Skin epidermis (tissue), 12 donors: ENCODE data around the gene CSGALNACT2.
"Not testable (repeated sequence)": the region's sequence is repeated elsewhere in the genome, so short reads cannot be mapped to it uniquely, and the experiment has no call there.

ENCODE experiments used
- H3K27ac ChIP-seq, 21 experiments: fragments of 200-600 bp; sonication (generic) in 11 of 21; one replicate each; pipeline ENCODE4 v1.5.0; 2020; ENCODE audit warnings: mild to moderate bottlenecking in 3 of 21, inconsistent platforms in 2 of 21, moderate library complexity in 2 of 21
- H3K4me3 ChIP-seq, 7 experiments: fragments of 200-600 bp; sonication (generic) in 2 of 7; one replicate each; pipeline ENCODE4 v1.5.0; 2020; ENCODE audit warnings: inconsistent platforms in 2 of 7, mild to moderate bottlenecking in 2 of 7, moderate library complexity in 1 of 7

The CSGALNACT2 gene

GRCh38 chr10:43135064-43135463 lies 3.2 kb upstream of the CSGALNACT2 start:
- Histone ChIP-seq H3K4me3 (no peak overlapping the region), H3K27ac (no peak overlapping the region)

DNA sequence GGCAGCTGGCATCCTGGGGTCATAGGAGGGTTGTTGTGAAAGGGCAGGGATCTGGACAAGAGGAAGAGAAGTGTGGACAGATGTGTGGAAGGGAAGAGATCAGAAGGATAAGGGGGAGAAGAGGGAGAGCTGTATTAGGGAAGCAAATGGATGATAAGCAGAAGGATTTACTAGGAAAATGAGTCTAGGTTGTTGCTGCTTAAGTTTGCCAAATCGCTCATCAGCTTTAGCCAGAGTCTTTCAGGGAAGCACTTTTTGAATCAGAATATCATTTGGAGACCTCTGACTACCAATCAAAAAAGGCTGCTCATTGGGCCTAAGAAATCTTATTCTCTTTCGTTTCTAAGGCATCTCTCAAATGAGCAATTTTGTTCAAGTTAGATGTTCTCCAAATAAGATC lies 2.6 kb upstream of the CSGALNACT2 start:
- Histone ChIP-seq H3K4me3 (no peak overlapping the region), H3K27ac (peak overlapping the region in 1 of 21 experiments; percentile 5)

- Histone ChIP-seq H3K4me3 (no peak overlapping the region), H3K27ac (peak overlapping the region in 4 of 21 experiments; percentile 9 to 97 (median 94))
These were observed 1.8 kb upstream of the CSGALNACT2 start for GRCh38 chr10:43136432-43136831.

- Histone ChIP-seq H3K4me3 (peak overlapping the region; percentile 81 to 96 (median 91)), H3K27ac (peak overlapping the region; percentile 31 to 98 (median 95))
These were observed 1.1 kb upstream of the CSGALNACT2 start for GRCh38 chr10:43136995-43137716.

DNA sequence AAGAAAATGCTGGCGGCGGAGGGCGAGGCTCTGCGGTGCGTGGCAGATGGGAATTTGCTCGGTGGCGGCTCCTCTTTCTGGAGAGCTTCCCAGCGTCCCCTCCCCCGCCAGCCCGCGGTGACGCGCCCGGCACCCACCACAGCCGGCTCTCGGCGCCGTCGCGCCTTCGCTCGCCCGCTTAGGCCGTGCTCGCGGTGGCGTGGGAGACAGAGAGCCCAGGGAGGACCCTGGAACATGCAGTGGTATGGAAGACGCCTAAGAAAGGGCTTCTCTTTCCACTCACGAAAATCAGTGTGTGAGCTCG lies 576 bp upstream of the CSGALNACT2 start:
- H3K4me3 ChIP-seq = peak overlapping the region; percentile 81 to 96 (median 91)
- peak overlapping the region; percentile 31 to 98 (median 95) for H3K27ac ChIP-seq

GRCh38 chr10:43138757-43139241 lies 554 bp downstream of the CSGALNACT2 start:
- peak overlapping the region; percentile 74 to 98 (median 93) for H3K27ac ChIP-seq

DNA sequence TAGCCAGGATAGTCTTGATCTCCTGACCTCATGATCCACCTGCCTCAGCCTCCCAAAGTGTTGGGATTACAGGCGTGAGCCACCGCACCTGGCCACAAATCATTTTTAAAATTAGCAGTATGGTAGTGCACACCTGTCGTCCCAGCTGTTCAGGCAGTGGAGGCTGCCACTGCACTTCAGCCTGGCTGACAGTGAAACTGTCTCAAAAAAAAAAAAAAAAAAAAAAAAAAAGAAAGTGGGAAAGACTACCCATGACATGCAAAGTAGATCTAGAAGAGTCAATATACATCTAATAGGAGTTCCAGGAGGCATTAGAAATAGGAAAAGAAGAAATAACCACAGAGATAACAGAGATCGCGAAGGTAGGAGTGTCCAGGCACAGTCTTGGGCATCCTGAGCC lies 3.2 kb downstream of the CSGALNACT2 start:
- Histone ChIP-seq H3K27ac (peak overlapping the region in 4 of 21 experiments; percentile 34 to 92 (median 80)), H3K4me3 (no peak overlapping the region)

More at GRCh38 chr10:43138757-43139241, 554 bp downstream of the CSGALNACT2 start:
- H3K4me3 ChIP-seq = peak overlapping the region; percentile 81 to 96 (median 91)

GRCh38 chr10:43145311-43145710 lies 7.1 kb downstream of the CSGALNACT2 start:
- Histone ChIP-seq H3K4me3 (no peak overlapping the region), H3K27ac (no peak overlapping the region)

GRCh38 chr10:43145936-43146335 lies 7.7 kb downstream of the CSGALNACT2 start:
- not testable (repeated sequence) for H3K27ac ChIP-seq, H3K4me3 ChIP-seq

- Histone ChIP-seq H3K27ac (no peak overlapping the region), H3K4me3 (no peak overlapping the region)
These were observed 13.1 kb downstream of the CSGALNACT2 start for GRCh38 chr10:43151371-43151770.

DNA sequence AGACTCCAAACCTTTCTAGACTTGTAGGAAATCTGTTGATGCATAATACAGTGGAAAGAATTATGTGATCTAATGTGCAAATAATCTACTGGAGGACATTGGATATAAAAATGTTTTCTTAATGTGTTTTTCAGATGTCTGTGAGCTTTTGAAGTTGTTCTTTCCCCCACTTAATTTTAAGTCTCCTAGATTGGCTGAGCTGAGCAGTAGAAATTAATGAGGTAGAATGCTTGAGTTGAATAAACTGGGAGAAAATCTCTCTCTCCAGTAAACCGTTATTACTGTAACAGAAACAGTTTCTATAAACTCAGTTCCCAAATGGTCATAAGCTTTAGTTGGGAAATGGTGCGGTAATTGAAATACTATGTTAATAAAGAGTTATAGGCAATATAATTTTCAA lies 15.7 kb downstream of the CSGALNACT2 start:
- H3K4me3 ChIP-seq = no peak overlapping the region
- peak overlapping the region in 1 of 21 experiments; percentile 27 for H3K27ac ChIP-seq

DNA sequence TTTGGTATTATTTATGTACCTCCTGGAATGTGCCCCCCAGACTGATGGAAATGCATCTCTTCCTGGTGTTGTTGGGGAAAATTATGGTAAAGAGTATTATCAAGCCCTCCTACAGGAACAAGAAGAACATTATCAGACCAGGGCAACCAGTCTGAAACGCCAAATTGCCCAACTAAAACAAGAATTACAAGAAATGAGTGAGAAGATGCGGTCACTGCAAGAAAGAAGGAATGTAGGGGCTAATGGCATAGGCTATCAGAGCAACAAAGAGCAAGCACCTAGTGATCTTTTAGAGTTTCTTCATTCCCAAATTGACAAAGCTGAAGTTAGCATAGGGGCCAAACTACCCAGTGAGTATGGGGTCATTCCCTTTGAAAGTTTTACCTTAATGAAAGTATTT lies 17.0 kb downstream of the CSGALNACT2 start:
- H3K4me3 ChIP-seq = no peak overlapping the region
- no peak overlapping the region for H3K27ac ChIP-seq

- H3K4me3 ChIP-seq = no peak overlapping the region
- H3K27ac ChIP-seq = no peak overlapping the region
These were observed 17.5 kb downstream of the CSGALNACT2 start for GRCh38 chr10:43155741-43156140.

- Histone ChIP-seq H3K4me3 (no peak overlapping the region), H3K27ac (no peak overlapping the region)
These were observed 18.5 kb downstream of the CSGALNACT2 start for GRCh38 chr10:43156590-43157341.

- no peak overlapping the region for H3K27ac ChIP-seq
These were observed 20.4 kb downstream of the CSGALNACT2 start for GRCh38 chr10:43158636-43159035.

GRCh38 chr10:43160046-43160920 lies 22.0 kb downstream of the CSGALNACT2 start:
- Histone ChIP-seq H3K27ac (peak overlapping the region in 8 of 21 experiments; percentile 16 to 62 (median 30)), H3K4me3 (no peak overlapping the region)

More at GRCh38 chr10:43158636-43159035, 20.4 kb downstream of the CSGALNACT2 start:
- no peak overlapping the region for H3K4me3 ChIP-seq

DNA sequence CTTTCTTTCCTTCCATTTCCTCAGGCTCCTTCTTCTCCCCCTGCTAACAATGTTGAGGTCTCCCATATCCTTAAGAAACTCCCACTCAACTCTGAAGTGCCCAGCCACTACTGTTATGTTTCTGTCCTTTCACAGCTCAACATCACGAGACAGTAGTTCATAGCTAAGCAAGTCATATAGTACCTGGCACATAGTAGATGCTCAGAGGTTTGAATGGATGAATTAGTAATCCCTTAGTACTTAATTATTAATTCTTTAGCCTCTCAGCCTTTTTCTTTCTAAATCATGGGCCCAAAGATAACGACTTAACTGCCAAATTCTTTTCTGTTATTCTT lies 22.6 kb downstream of the CSGALNACT2 start:
- H3K27ac ChIP-seq = peak overlapping the region in 6 of 21 experiments; percentile 29 to 62 (median 31)

GRCh38 chr10:43162604-43163003 lies 24.4 kb downstream of the CSGALNACT2 start:
- Histone ChIP-seq H3K27ac (no peak overlapping the region), H3K4me3 (no peak overlapping the region)

More for the DNA sequence above, 22.6 kb downstream of the CSGALNACT2 start:
- no peak overlapping the region for H3K4me3 ChIP-seq

DNA sequence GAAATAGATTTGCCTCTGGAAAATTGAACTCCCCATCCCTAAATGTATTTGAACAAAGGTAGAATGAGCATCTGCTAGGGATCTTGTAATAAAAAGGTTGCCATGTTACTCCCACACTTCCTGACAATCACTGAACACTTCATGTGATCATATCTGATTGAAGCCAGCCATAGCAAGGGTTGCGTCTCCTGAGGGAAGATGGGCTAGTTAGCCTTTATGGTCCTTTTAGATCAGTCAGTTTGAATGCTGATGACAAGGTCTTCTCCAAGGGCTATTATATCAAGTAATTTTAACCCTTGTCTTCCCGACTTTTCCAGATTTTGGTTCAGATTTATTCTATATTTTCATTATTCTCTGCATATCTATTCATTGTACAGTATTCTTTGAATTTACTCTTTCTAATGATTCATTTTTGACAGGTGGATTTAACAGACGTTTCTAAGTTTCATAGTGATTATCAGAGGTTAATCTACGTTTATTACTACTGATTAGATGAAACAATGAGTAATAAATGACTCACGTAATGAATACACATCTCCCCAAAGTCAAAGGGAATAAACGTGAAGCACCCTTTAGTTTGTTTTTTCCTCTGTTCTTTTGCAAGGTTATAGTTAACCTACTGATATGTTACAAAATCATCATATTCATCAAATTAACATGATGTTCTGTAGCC lies 28.1 kb downstream of the CSGALNACT2 start:
- Histone ChIP-seq H3K27ac (no peak overlapping the region), H3K4me3 (no peak overlapping the region)
